CD4-positive, alpha-beta T cell (primary cell): Measurements from ENCODE around the gene CTCFL. TPM values are rescaled to one million over a fixed set of nuclear protein-coding genes. Genes with fewer than 3 reads are reported as not detected.

Experiments used
- ATAC-seq: fragments of 200-7000 bp; cut with Tn5 transposase; one replicate; pipeline ENCODE4 v1.10.0; 2022; ENCODE audit warnings: mild to moderate bottlenecking; ENCODE audit not compliant: poor library complexity
- CTCF ChIA-PET: fragments of 350-600 bp; sonication (Branson Sonifier 250); formaldehyde crosslinking; loops from one replicate; lab custom pipeline; 2021; ENCODE audit warnings: antibody characterized with exemption, inconsistent platforms; lab: Charles Lee
- POLR2A ChIA-PET: fragments of 350-600 bp; sonication (Branson Sonifier 250); formaldehyde crosslinking; loops from one replicate; lab custom pipeline; 2021; ENCODE audit warnings: antibody characterized with exemption, inconsistent platforms; lab: Charles Lee
- DNase-seq, 14 experiments: peaks; one replicate each; pipeline ENCODE4 v3.0.0-alpha.2; 2013 to 2020; ENCODE audit warnings: mixed read lengths in 2 of 14
- H3K27ac ChIP-seq, 2 donors: one replicate each; pipeline versions ENCODE4 v1.5.1 to v1.7.0; 2013; ENCODE audit warnings: low read length in 2 of 2, low read depth in 1 of 2, mild to moderate bottlenecking in 1 of 2
- H3K27me3 ChIP-seq, 2 experiments: 1 replicate in 1 of 2; 2 replicates in 1 of 2; pipeline versions ENCODE4 v1.6.1 to v1.7.0; 2013; ENCODE audit warnings: low read length in 2 of 2, control low read depth in 1 of 2, mild to moderate bottlenecking in 1 of 2, moderate library complexity in 1 of 2; ENCODE audit not compliant: insufficient read depth in 2 of 2, control insufficient read depth in 1 of 2
- H3K36me3 ChIP-seq: one replicate; pipeline ENCODE4 v1.6.1; 2013; ENCODE audit warnings: low read length, control low read depth; ENCODE audit not compliant: insufficient read depth
- H3K4me1 ChIP-seq: one replicate; pipeline ENCODE4 v1.6.1; 2013; ENCODE audit warnings: low read length, control low read depth; ENCODE audit not compliant: insufficient read depth
- H3K4me3 ChIP-seq: one replicate; pipeline ENCODE4 v1.5.1; 2013; ENCODE audit warnings: mild to moderate bottlenecking, low read length, moderate library complexity
- H3K9me3 ChIP-seq, 2 experiments: 1 replicate in 1 of 2; 2 replicates in 1 of 2; pipeline versions ENCODE4 v1.6.1 to v1.7.0; 2013; ENCODE audit warnings: low read length in 2 of 2, mild to moderate bottlenecking in 2 of 2, control low read depth in 1 of 2, moderate library complexity in 1 of 2; ENCODE audit not compliant: control insufficient read depth in 1 of 2, insufficient read depth in 1 of 2
- H3K27ac Mint-ChIP-seq: one replicate; pipeline ENCODE4 v1.8.0; 2020; ENCODE audit warnings: mixed read lengths
- H3K27me3 Mint-ChIP-seq: one replicate; pipeline ENCODE4 v1.8.0; 2021; ENCODE audit warnings: mixed read lengths
- H3K36me3 Mint-ChIP-seq: one replicate; pipeline ENCODE4 v1.8.0; 2021; ENCODE audit warnings: low read depth, mixed read lengths
- H3K4me1 Mint-ChIP-seq: one replicate; pipeline ENCODE4 v1.8.0; 2021; ENCODE audit warnings: low read depth, mixed read lengths
- H3K4me3 Mint-ChIP-seq: one replicate; pipeline ENCODE4 v1.8.0; 2020; ENCODE audit warnings: mild to moderate bottlenecking, mixed read lengths
- H3K9me3 Mint-ChIP-seq: one replicate; pipeline ENCODE4 v1.8.0; 2020; ENCODE audit warnings: mixed read lengths
- intact Hi-C, 2 experiments: fragments of 100-400 bp; cut with DNase I in 1 of 2; cut with micrococcal nuclease in 1 of 2; formaldehyde crosslinking; loops; one replicate each; pipeline versions ENCODE4 v1.15.1 to v1.9.0; 2023 to 2025; cut with DNase I, micrococcal nuclease
- total RNA-seq, 174 experiments: library from RNA in 2 of 174; stranded (reverse) in 2 of 174; gene quantifications; one replicate each; pipeline ENCODE4 v1.2.3 and lab custom pipeline; 2021 to 2026
- TF ChIP-seq, protein P1 (sequence below): fragments of 200-600 bp; IDR thresholded peaks from one replicate; pipeline ENCODE4 v1.8.0; 2022; ENCODE audit warnings: antibody characterized with exemption, mild to moderate bottlenecking

CTCFL gene
- total RNA-seq, 2 experiments from 2014 or later = not detected

DNA sequence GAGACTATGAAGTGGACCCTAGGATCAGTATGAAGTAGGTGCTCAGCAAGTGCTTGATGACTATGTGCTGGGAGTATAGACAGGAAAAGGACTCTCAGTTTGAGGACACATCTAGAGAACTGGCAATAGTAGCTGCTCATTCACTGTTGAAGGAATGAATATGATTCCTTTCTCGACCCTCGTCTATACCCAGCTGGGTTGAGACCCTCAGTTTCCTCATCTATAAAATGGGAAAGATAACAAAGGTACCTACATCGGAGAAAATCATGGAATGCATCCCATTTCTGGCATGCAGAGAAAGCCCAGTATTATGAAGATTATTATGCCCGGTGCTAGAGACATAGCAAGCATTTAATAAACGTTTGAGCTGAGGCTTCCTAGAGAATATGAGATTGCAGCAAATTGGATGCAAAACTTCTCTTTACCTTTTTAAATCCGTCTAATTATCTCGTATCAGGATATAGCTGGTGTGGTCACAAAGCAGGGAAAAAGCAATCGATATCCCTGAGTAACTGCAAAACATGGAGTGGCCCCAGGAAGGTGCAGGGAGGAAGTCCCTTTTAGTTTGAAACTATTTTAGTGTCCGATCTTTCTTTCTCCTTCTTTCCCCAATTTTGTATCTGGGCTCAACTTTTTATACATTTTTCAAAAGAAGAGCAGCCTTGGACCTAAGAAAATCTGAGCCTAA is 33.1 kb upstream of the CTCFL start:
- Histone ChIP-seq H3K27me3 (peaks cover 0 to 6% of the 10 kb centered on the region in 2 experiments), H3K36me3 (no peaks in the 10 kb centered on the region), H3K27ac (no peak overlapping the region), H3K4me3 (no peak overlapping the region), H3K9me3 (no peaks in the 10 kb centered on the region), H3K4me1 (no peaks in the 10 kb centered on the region)
- no peak for ATAC-seq
- intact Hi-C loops = no loop called here
- ChIA-PET POLR2A (no interaction called here), CTCF (no interaction called here)
- DNase-seq = no peak
- no peak overlapping the region for H3K27ac Mint-ChIP-seq
- no peaks in the 10 kb centered on the region for H3K36me3 Mint-ChIP-seq
- no peaks in the 10 kb centered on the region for H3K4me1 Mint-ChIP-seq
- H3K4me3 Mint-ChIP-seq = no peak overlapping the region
- TF ChIP-seq, protein P1, sequence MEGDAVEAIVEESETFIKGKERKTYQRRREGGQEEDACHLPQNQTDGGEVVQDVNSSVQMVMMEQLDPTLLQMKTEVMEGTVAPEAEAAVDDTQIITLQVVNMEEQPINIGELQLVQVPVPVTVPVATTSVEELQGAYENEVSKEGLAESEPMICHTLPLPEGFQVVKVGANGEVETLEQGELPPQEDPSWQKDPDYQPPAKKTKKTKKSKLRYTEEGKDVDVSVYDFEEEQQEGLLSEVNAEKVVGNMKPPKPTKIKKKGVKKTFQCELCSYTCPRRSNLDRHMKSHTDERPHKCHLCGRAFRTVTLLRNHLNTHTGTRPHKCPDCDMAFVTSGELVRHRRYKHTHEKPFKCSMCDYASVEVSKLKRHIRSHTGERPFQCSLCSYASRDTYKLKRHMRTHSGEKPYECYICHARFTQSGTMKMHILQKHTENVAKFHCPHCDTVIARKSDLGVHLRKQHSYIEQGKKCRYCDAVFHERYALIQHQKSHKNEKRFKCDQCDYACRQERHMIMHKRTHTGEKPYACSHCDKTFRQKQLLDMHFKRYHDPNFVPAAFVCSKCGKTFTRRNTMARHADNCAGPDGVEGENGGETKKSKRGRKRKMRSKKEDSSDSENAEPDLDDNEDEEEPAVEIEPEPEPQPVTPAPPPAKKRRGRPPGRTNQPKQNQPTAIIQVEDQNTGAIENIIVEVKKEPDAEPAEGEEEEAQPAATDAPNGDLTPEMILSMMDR = no peak
- H3K9me3 Mint-ChIP-seq = no peaks in the 10 kb centered on the region
- H3K27me3 Mint-ChIP-seq = peaks cover 48% of the 10 kb centered on the region

DNA sequence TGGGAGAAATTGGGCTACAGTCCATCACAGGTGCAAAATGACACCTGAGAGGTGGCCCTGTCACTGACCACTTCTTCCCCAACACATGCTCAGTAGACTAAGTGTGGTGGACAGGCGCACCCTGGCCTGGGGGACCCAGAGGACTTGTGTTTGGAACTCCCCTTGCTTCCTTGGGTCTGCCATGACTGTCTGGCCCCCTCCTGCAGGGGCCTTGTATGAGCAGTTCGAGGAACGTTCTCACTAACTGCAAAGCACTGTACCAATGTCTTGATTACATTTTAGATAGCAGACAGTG is 32.0 kb upstream of the CTCFL start:
- intact Hi-C loops = no loop called here
- H3K4me1 ChIP-seq = no peaks in the 10 kb centered on the region
- ATAC-seq (no peak), DNase-seq (no peak)
- no peaks in the 10 kb centered on the region for H3K36me3 Mint-ChIP-seq
- peaks cover 44% of the 10 kb centered on the region for H3K27me3 Mint-ChIP-seq
- TF ChIP-seq, protein P1 = no peak
- no peak overlapping the region for H3K27ac ChIP-seq
- no peaks in the 10 kb centered on the region for H3K9me3 ChIP-seq
- H3K4me3 ChIP-seq = no peak overlapping the region
- no peaks in the 10 kb centered on the region for H3K9me3 Mint-ChIP-seq
- POLR2A ChIA-PET = no interaction called here
- CTCF ChIA-PET = no interaction called here
- no peaks in the 10 kb centered on the region for H3K4me1 Mint-ChIP-seq
- no peak overlapping the region for H3K27ac Mint-ChIP-seq
- H3K27me3 ChIP-seq = peaks cover 0 to 7% of the 10 kb centered on the region in 2 experiments
- no peak overlapping the region for H3K4me3 Mint-ChIP-seq
- H3K36me3 ChIP-seq = no peaks in the 10 kb centered on the region

DNA sequence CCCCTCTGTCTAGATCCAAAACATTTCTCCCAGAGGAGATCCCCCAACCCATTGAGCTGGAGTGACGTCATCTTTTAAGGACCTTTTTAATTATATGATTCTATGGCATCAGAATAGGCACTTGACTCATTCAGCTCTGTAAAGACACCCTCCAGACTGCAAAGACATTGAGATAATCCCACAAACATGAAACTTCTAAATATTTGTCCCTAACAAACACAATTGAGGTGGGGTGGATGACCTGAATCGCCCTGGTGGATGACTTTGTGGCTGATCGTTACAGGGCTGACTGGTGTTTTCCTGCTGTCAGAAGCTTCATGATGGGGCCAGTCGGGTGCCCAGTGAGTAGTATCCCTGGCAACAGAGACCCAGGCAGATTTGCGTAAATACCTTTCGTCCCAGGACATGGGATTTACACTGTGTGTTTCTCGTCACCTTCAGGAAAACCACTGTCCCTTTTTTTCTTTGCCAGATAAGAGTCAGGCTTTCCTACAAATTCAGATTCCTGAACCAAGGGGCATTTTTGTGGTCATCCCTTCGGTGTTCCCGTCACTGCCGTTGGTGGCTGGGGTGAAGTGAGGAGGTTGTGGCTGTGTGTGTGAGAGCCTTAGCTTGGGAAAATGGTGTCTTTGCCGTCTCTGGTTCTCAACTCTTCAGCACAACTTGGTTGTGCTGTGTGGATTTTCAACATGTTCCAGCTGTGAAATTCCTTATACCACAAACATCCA is 30.7 kb upstream of the CTCFL start:
- Histone ChIP-seq H3K27me3 (peaks cover 0 to 2% of the 10 kb centered on the region in 2 experiments), H3K36me3 (no peaks in the 10 kb centered on the region), H3K27ac (no peak overlapping the region), H3K4me3 (no peak overlapping the region), H3K9me3 (no peaks in the 10 kb centered on the region), H3K4me1 (no peaks in the 10 kb centered on the region)
- ChIA-PET CTCF (interaction anchor here (1.1 kb wide), 1 partner anchor 39 kb away, joined by 3 read pairs; no protein-coding TSS in a partner anchor), POLR2A (no interaction called here)
- Mint-ChIP-seq H3K4me3 (no peak overlapping the region), H3K36me3 (no peaks in the 10 kb centered on the region), H3K9me3 (no peaks in the 10 kb centered on the region), H3K4me1 (no peaks in the 10 kb centered on the region), H3K27me3 (peaks cover 41% of the 10 kb centered on the region), H3K27ac (no peak overlapping the region)
- intact Hi-C loops = no loop called here
- ATAC-seq (no peak), DNase-seq (no peak)
- TF ChIP-seq, protein P1 = no peak
